ENCODE measurements around the gene CREB1. TPM values are rescaled to one million over a fixed set of nuclear protein-coding genes. Genes with fewer than 3 reads are reported as not detected.
"Not testable (repeated sequence)": the region's sequence is repeated elsewhere in the genome, so short reads cannot be mapped to it uniquely, and the experiment has no call there.

The CREB1 gene
- polyA plus RNA-seq, 3 donors from 2014 or later, result 48.7 to 64.8 (median 59.4) TPM

DNA sequence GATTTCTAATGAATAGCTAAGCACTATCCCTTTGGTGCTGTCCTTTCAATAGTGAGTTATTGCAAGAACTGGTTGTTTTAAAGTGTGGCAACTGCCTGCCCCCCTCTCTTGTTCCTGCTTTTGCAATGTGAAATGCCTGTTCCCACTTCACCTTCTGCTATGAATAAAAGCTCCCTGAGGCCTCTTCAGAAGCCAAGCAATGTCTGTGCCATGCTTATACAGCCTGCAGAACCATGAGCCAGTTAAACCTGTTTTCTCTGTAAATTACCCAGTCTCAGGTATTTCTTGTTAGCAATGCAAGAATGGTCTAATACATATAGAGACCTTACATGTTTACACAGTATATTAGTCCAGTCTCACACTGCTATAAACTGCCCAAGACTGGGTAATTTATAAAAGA is 110.4 kb downstream of the CREB1 start:
- no peak for DNase-seq
- no peaks in the 10 kb centered on the region for H3K36me3 Mint-ChIP-seq
- no peaks in the 10 kb centered on the region for H3K4me1 Mint-ChIP-seq
- H3K27me3 Mint-ChIP-seq (ENCODE audit: low read depth in 3 of 3), result peaks cover 0 to 3% (median 2%) of the 10 kb centered on the region in 3 donors
- H3K27ac Mint-ChIP-seq, result no peak overlapping the region
- peaks cover 0 to 4% (median 0%) of the 10 kb centered on the region in 6 donors for H3K9me3 Mint-ChIP-seq
- H3K4me3 Mint-ChIP-seq, result no peak overlapping the region

DNA sequence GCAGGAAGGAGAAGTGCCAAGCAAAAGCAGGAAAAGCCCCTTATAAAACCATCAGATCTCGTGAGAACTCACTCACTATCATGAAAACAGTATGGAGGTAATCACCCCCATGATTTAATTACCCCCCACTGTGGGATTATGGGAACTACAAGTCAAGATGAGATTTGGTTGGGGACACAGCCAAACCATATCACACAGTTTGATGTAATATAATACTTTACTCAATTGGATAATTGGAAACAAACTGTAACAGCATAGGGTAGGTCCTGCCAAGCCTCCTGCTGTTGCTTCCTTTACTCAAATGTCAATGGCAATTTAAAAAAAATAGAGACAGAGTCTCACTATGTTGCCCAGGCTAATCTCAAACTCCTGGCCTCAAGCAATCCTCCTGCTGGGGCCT is 110.9 kb downstream of the CREB1 start:
- Mint-ChIP-seq H3K27ac (no peak overlapping the region), H3K4me3 (no peak overlapping the region), H3K36me3 (no peaks in the 10 kb centered on the region), H3K9me3 (peaks cover 0 to 4% (median 0%) of the 10 kb centered on the region in 6 donors), H3K27me3 (ENCODE audit: low read depth in 3 of 3) (peaks cover 0 to 3% (median 2%) of the 10 kb centered on the region in 3 donors), H3K4me1 (no peaks in the 10 kb centered on the region)
- no peak for DNase-seq

DNA sequence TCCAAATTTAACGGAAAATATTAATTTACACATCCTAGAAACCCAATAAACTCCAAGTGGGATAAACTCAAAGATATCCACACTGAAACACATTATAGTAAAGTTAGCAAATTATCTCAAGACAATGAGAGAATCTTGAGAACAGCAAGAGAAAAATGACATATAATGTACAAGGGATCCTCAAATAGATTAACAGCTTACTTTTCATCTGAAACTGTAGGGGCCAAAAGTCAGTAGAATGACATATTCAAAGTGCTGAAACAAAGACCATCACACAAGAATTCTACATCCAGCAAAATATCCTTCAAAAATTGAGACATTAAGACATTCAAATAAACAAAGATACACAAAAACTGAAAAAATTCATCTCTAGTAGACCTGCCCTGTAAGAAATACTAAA is 114.1 kb downstream of the CREB1 start:
- Mint-ChIP-seq H3K9me3 (peaks cover 0 to 4% (median 0%) of the 10 kb centered on the region in 6 donors), H3K4me1 (no peaks in the 10 kb centered on the region), H3K4me3 (no peak overlapping the region), H3K27ac (no peak overlapping the region), H3K27me3 (ENCODE audit: low read depth in 3 of 3) (peaks cover 0 to 2% (median 2%) of the 10 kb centered on the region in 3 donors), H3K36me3 (no peaks in the 10 kb centered on the region)
- no peak for DNase-seq

DNA sequence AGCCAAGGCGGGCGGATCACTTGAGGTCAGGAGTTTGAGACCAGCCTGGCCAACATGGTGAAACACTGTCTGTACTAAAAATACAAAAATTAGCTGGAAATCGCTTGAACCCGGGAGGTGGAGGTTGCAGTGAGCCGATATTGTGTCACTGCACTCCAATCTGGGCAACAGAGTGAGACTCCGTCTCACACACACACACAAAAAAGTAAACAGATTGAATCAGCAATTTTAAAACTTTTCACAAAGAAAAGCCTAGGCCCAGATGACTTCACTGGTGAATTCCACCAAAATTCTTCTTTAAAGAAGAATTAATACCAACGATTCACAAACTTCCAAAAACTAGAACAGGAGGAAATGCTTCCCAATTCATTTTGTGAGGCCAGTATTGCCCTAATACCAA is 116.8 kb downstream of the CREB1 start:
- not testable (repeated sequence) for H3K36me3 Mint-ChIP-seq, H3K27ac Mint-ChIP-seq

More for the DNA sequence above, 116.8 kb downstream of the CREB1 start:
- H3K27me3 Mint-ChIP-seq (ENCODE audit: low read depth in 3 of 3); DNase-seq; H3K4me3 Mint-ChIP-seq; H3K9me3 Mint-ChIP-seq; H3K4me1 Mint-ChIP-seq: not testable (repeated sequence)

Other genes starting within 250 kb of the CREB1 start
- gene METTL21A, start 95.4 kb downstream of the CREB1 start, polyA plus RNA-seq, result 10 to 100 TPM; 24.5 to 33.1 (median 24.6) TPM
- gene CCNYL1, start 181.7 kb downstream of the CREB1 start, polyA plus RNA-seq, result 1 to 10 TPM in 2 of 3 donors, under 1 TPM in 1; 0.32 to 1.6 (median 1.3) TPM
- under 1 TPM in 2 of 3 donors, not detected in 1; 0.13 to 0.43 TPM for gene FZD5, start 239.9 kb downstream of the CREB1 start, polyA plus RNA-seq